Subcutaneous adipose tissue (tissue), 4 donors: ENCODE measurements around the gene HAPLN1. TPM values are rescaled to one million over a fixed set of nuclear protein-coding genes. Genes with fewer than 3 reads are reported as not detected.

Experiments
- CTCF ChIP-seq: fragments of 450-650 bp; IDR thresholded peaks from one replicate; pipeline ENCODE4 v1.5.1; 2016; ENCODE audit warnings: low read depth, mild to moderate bottlenecking, control low read depth, antibody characterized with exemption, moderate library complexity
- small RNA-seq: library from RNA; depleted of rRNA; stranded (forward); fragments of <200 nt; gene quantifications from one replicate; pipeline ENCODE3, GENCODE V24; 2016
- total RNA-seq, 4 donors: library from RNA; depleted of rRNA; stranded (reverse); fragments of >200 nt; gene quantifications; one replicate each; pipeline ENCODE4 v1.1.0, GENCODE V29; 2016

The HAPLN1 gene
- total RNA-seq, 4 donors from 2014 or later: not detected

DNA sequence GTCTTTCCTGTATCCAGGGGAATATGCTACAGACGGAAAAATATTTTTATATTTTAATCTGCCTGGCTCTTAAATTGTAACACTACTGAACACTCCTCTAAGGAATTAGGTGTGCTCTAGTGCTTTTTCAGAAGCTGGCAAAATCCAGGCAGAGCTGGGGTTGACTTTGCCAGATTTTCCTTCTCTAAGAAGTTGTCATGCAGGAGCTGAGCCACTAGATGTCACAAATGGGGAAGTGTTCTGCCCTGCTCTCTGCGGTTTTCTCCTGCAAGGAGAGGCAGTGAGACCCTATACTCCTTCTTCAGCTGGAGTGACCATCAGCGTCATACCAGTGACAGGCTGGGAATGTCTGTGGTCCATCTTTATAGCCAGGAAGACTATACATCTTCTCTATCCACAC, 112.5 kb downstream of the HAPLN1 start:
- TF ChIP-seq CTCF: no peak

GRCh38 chr5:83595217-83595616, 125.4 kb downstream of the HAPLN1 start:
- TF ChIP-seq CTCF: no peak

- TF ChIP-seq CTCF: no peak
These were observed 129.7 kb downstream of the HAPLN1 start for GRCh38 chr5:83590966-83591365.

DNA sequence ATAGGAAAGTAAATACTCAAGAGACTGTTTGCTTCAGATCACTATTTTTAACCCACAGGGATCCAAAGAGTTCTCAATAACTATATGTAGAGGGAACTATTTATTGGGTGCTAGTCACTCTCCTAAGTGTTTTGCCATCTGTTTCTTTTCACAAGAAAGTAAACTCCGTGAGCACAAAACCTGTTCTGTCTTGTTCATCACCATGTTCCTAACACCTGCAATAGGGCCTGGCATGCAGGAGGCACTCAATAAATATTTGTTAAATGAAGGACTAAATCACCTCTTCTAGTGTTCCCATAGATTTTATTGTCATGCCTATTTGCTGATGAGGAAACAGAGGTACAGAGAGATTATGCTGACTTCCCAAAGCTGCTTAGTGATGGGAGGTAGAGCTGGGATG, 130.9 kb downstream of the HAPLN1 start:
- no peak for TF ChIP-seq CTCF

Small RNA genes within 50 kb of the gene (small RNA-seq; reads per million reads assigned to genes)
- gene RN7SKP295 (not detected), gene RNU6-620P (not detected)

Other genes with a start within 250 kb of the HAPLN1 start
- 100 to 1,000 TPM; 101 to 308 (median 252) TPM for gene VCAN, start 249.1 kb downstream of the HAPLN1 start, total RNA-seq